ENCODE data around the gene CFAP58.
"Not testable (repeated sequence)": the region's sequence is repeated elsewhere in the genome, so short reads cannot be mapped to it uniquely, and the experiment has no call there.

Gene CFAP58

GRCh38 chr10:104434601-104435000, 81.0 kb downstream of the CFAP58 start:
- no peak for DNase-seq (ENCODE audit: low read depth)

GRCh38 chr10:104435822-104436221, 82.2 kb downstream of the CFAP58 start:
- DNase-seq (ENCODE audit: low read depth), result peak; percentile 50

- no peak for DNase-seq (ENCODE audit: low read depth)
These were observed 83.6 kb downstream of the CFAP58 start for GRCh38 chr10:104437226-104437625.

- DNase-seq (ENCODE audit: low read depth), result no peak
These were observed 86.6 kb downstream of the CFAP58 start for GRCh38 chr10:104440221-104440620.

- peak; percentile 88 for DNase-seq (ENCODE audit: low read depth)
These were observed 87.8 kb downstream of the CFAP58 start for GRCh38 chr10:104441329-104442000.

- peak; percentile 16 for DNase-seq (ENCODE audit: low read depth)
These were observed 91.7 kb downstream of the CFAP58 start for GRCh38 chr10:104445359-104445758.

GRCh38 chr10:104446151-104446550, 92.5 kb downstream of the CFAP58 start:
- DNase-seq (ENCODE audit: low read depth), result no peak

- DNase-seq (ENCODE audit: low read depth), result no peak
These were observed 93.7 kb downstream of the CFAP58 start for GRCh38 chr10:104447331-104447730.

GRCh38 chr10:104447906-104448305, 94.3 kb downstream of the CFAP58 start:
- DNase-seq (ENCODE audit: low read depth), result no peak

GRCh38 chr10:104449391-104449790, 95.8 kb downstream of the CFAP58 start:
- DNase-seq (ENCODE audit: low read depth), result no peak

- no peak for DNase-seq (ENCODE audit: low read depth)
These were observed 96.9 kb downstream of the CFAP58 start for GRCh38 chr10:104450490-104450889.

GRCh38 chr10:104450954-104451353, 97.3 kb downstream of the CFAP58 start:
- peak; percentile 37 for DNase-seq (ENCODE audit: low read depth)

- no peak for DNase-seq (ENCODE audit: low read depth)
These were observed 99.3 kb downstream of the CFAP58 start for GRCh38 chr10:104452977-104453376.

- no peak for DNase-seq (ENCODE audit: low read depth)
These were observed 103.3 kb downstream of the CFAP58 start for GRCh38 chr10:104456802-104457542.

- no peak for DNase-seq (ENCODE audit: low read depth)
These were observed 103.9 kb downstream of the CFAP58 start for GRCh38 chr10:104457543-104457828.

- not testable (repeated sequence) for DNase-seq (ENCODE audit: low read depth)
These were observed 111.9 kb downstream of the CFAP58 start for GRCh38 chr10:104465575-104465974.

- not testable (repeated sequence) for DNase-seq (ENCODE audit: low read depth)
These were observed 115.2 kb downstream of the CFAP58 start for GRCh38 chr10:104468818-104469217.

GRCh38 chr10:104472505-104472904, 118.9 kb downstream of the CFAP58 start:
- DNase-seq (ENCODE audit: low read depth), result peak; percentile 26

GRCh38 chr10:104472957-104473745, 119.5 kb downstream of the CFAP58 start:
- DNase-seq (ENCODE audit: low read depth), result no peak

- DNase-seq (ENCODE audit: low read depth), result no peak
These were observed 124.7 kb downstream of the CFAP58 start for GRCh38 chr10:104478380-104478779.

- no peak for DNase-seq (ENCODE audit: low read depth)
These were observed 126.4 kb downstream of the CFAP58 start for GRCh38 chr10:104479906-104480593.

- DNase-seq (ENCODE audit: low read depth), result no peak
These were observed 127.2 kb downstream of the CFAP58 start for GRCh38 chr10:104480797-104481196.

All from fibroblast of gingiva (primary cell).